Thyroid gland (tissue), 4 donors: ENCODE data around the gene GPANK1. TPM values are rescaled to one million over a fixed set of nuclear protein-coding genes. Genes with fewer than 3 reads are reported as not detected.
"Not testable (repeated sequence)": the region's sequence is repeated elsewhere in the genome, so short reads cannot be mapped to it uniquely, and the experiment has no call there.

Source experiments
- DNase-seq, 2 donors: peaks; one replicate each; pipeline ENCODE4 v3.0.0-alpha.2; 2019
- H3K27ac ChIP-seq, 3 donors: fragments of 200-600 bp; sonication (generic); 1 replicate in 2 of 3; 2 replicates in 1 of 3; pipeline ENCODE4 v1.5.1; 2016 to 2019; ENCODE audit warnings: mild to moderate bottlenecking in 1 of 3, moderate library complexity in 1 of 3
- H3K27me3 ChIP-seq: fragments of 200-600 bp; sonication (generic); one replicate; pipeline ENCODE4 v1.5.1; 2019
- H3K36me3 ChIP-seq, 2 donors: fragments of 200-600 bp; sonication (generic); one replicate each; pipeline ENCODE4 v1.5.1; 2016 to 2019
- H3K4me1 ChIP-seq, 2 donors: fragments of 200-600 bp; sonication (generic); one replicate each; pipeline ENCODE4 v1.5.1; 2017 to 2019
- H3K4me3 ChIP-seq, 3 donors: fragments of 200-600 bp; sonication (generic); replicated peaks in 1 of 3; 1 replicate in 2 of 3; 2 replicates in 1 of 3; pipeline ENCODE4 v1.5.1; 2016; ENCODE audit warnings: mild to moderate bottlenecking in 1 of 3
- H3K9me3 ChIP-seq: fragments of 200-600 bp; sonication (generic); one replicate; pipeline ENCODE4 v1.5.1; 2017
- POLR2A ChIP-seq, 2 donors: fragments of 450-650 bp; IDR thresholded peaks; one replicate each; pipeline ENCODE4 v1.6.1; 2017; ENCODE audit warnings: antibody characterized with exemption in 2 of 2, mild to moderate bottlenecking in 2 of 2, moderate library complexity in 1 of 2
- WGBS, 2 donors: methylation state at CpG; one replicate each; pipeline ENCODE4 v1.1.5; 2017; 5-methylcytosine and 5-hydroxymethylcytosine counted together
- intact Hi-C: fragments of 100-400 bp; cut with DNase I; formaldehyde crosslinking; loops from one replicate; pipeline ENCODE4 v1.15.1; 2023
- total RNA-seq, 4 donors: library from RNA; depleted of rRNA; stranded (reverse); fragments of >200 nt; gene quantifications; one replicate each; pipeline ENCODE4 v1.2.3, GENCODE V29; 2016
- TF ChIP-seq, protein P1 (sequence below), 6 experiments: fragments of 200-600 bp in 3 of 6; fragments of 450-650 bp in 3 of 6; sonication (generic) in 3 of 6; IDR thresholded peaks; one replicate each; pipeline ENCODE4 v1.5.1; 2016 to 2019; ENCODE audit warnings: antibody characterized with exemption in 6 of 6, mild to moderate bottlenecking in 2 of 6, inconsistent platforms in 1 of 6, moderate library complexity in 1 of 6

GPANK1 gene
- total RNA-seq, 4 donors from 2014 or later: 15.7 to 23.2 (median 22.1) TPM

DNA sequence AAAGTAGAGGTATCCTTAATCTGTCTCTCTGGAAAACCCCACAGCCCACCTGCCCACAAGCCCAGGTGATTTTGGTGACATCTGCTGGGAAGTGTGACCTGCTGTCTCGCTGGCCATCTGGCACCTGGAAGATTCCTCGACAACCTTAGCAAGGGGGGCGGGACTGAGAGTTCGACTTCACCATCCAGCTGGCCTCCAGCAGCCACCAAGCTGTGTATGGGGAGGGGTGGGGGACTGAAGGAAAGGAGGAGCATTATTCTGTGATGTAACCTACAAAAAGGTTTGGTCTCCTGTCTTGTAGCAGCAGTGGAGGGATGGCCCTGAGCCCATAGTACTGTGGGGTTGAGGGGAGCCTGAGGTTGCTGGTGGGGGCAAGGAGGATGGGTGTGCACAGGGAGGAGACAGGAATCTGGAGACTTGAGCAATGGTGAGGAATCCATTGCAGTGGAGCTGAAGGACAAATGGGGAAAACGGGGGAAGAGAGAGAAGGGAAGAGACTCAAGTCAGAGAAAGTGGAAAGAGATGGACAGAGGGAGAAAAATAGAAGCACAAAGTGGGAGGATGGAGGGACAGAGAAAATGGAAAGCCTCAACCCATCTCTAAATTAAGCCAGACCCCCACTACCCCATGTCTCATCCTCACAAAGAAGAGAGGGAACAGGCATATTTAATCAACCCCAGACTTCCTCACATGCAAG, 45.9 kb upstream of the GPANK1 start:
- no peaks in the 10 kb centered on the region for H3K36me3 ChIP-seq
- H3K27me3 ChIP-seq: no peaks in the 10 kb centered on the region
- WGBS, 2 donors: 72 to 75% methylated on average over 5 of the region's 5 CpGs
- intact Hi-C loops: no loop called here
- peaks cover 15 to 28% of the 10 kb centered on the region in 2 donors for H3K4me1 ChIP-seq
- no peak overlapping the region for H3K4me3 ChIP-seq
- TF ChIP-seq POLR2A (IDR thresholded peaks at IDR 0.05): no peak
- TF ChIP-seq, protein P1, sequence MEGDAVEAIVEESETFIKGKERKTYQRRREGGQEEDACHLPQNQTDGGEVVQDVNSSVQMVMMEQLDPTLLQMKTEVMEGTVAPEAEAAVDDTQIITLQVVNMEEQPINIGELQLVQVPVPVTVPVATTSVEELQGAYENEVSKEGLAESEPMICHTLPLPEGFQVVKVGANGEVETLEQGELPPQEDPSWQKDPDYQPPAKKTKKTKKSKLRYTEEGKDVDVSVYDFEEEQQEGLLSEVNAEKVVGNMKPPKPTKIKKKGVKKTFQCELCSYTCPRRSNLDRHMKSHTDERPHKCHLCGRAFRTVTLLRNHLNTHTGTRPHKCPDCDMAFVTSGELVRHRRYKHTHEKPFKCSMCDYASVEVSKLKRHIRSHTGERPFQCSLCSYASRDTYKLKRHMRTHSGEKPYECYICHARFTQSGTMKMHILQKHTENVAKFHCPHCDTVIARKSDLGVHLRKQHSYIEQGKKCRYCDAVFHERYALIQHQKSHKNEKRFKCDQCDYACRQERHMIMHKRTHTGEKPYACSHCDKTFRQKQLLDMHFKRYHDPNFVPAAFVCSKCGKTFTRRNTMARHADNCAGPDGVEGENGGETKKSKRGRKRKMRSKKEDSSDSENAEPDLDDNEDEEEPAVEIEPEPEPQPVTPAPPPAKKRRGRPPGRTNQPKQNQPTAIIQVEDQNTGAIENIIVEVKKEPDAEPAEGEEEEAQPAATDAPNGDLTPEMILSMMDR (IDR thresholded peaks at IDR 0.05): no peak
- no peak overlapping the region for H3K27ac ChIP-seq
- DNase-seq: no peak
- no peaks in the 10 kb centered on the region for H3K9me3 ChIP-seq

GRCh38 chr6:31709157-31709556, 44.4 kb upstream of the GPANK1 start:
- peaks cover 10 to 23% of the 10 kb centered on the region in 2 donors for H3K4me1 ChIP-seq
- H3K36me3 ChIP-seq, H3K27me3 ChIP-seq, H3K4me3 ChIP-seq, intact Hi-C loops, H3K27ac ChIP-seq, H3K9me3 ChIP-seq: not testable (repeated sequence)
- peak; percentile 37 to 48 for DNase-seq
- 63 to 75% methylated on average over 10 to 11 of the region's 11 CpGs for WGBS, 2 donors

DNA sequence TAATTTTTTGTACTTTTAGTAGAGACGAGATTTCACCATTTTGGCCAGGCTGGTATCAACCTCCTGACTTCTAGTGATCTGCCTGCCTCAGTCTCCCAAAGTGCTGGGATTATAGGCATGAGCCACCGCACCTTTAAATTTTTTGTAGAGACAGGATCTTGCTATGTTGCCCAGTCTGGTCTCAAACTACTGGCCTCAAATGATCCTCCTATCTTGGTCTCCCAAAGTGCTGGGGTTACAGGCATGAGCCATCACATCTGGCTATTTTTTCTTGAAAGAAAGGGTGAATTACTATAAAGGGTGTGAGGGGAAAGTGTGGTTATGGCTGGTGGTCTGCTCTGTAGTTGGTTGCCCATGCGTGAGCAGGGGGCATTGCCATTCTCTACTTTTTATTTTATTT, 43.4 kb upstream of the GPANK1 start:
- intact Hi-C loops: no loop called here

GRCh38 chr6:31707701-31708100, 42.9 kb upstream of the GPANK1 start:
- Histone ChIP-seq H3K9me3 (no peaks in the 10 kb centered on the region), H3K27ac (no peak overlapping the region), H3K27me3 (no peaks in the 10 kb centered on the region), H3K4me3 (no peak overlapping the region), H3K4me1 (peaks cover 0 to 13% of the 10 kb centered on the region in 2 donors), H3K36me3 (no peaks in the 10 kb centered on the region)
- no peak for TF ChIP-seq POLR2A (IDR thresholded peaks at IDR 0.05)
- TF ChIP-seq, protein P1 (IDR thresholded peaks at IDR 0.05): no peak
- intact Hi-C loops: no loop called here
- 80 to 88% methylated on average over 10 of the region's 10 CpGs for WGBS, 2 donors
- DNase-seq: no peak

More for the DNA sequence above, 43.4 kb upstream of the GPANK1 start:
- Histone ChIP-seq H3K9me3 (no peaks in the 10 kb centered on the region), H3K4me1 (peaks cover 1 to 19% of the 10 kb centered on the region in 2 donors), H3K4me3 (no peak overlapping the region), H3K27ac (no peak overlapping the region), H3K27me3 (no peaks in the 10 kb centered on the region), H3K36me3 (no peaks in the 10 kb centered on the region)
- TF ChIP-seq, protein P1 (IDR thresholded peaks at IDR 0.05): no peak
- TF ChIP-seq POLR2A (IDR thresholded peaks at IDR 0.05): no peak
- DNase-seq: no peak
- WGBS, 2 donors: 90 to 91% methylated on average over 3 of the region's 3 CpGs

- Histone ChIP-seq H3K27me3 (no peaks in the 10 kb centered on the region), H3K36me3 (no peaks in the 10 kb centered on the region), H3K4me1 (peaks cover 10 to 17% of the 10 kb centered on the region in 2 donors), H3K27ac (no peak within 1 kb of the TSS), H3K9me3 (no peaks in the 10 kb centered on the region), H3K4me3 (no peak within 1 kb of the TSS)
- intact Hi-C loops: no loop called here
- 51 to 69% methylated on average over 3 of the region's 3 CpGs for WGBS, 2 donors
- no peak for DNase-seq
- TF ChIP-seq, protein P1 (IDR thresholded peaks at IDR 0.05): no peak
- TF ChIP-seq POLR2A (IDR thresholded peaks at IDR 0.05): no peak
Observed at GRCh38 chr6:31706599-31706998, 41.8 kb upstream of the GPANK1 start, which contains the start of gene LY6G6F. Gene LY6G6F (plus strand): TSS chr6:31706866. CDS start chr6:31706907, 41 bp downstream.
